ENCODE results near the gene TGFB2.

Gene TGFB2

DNA sequence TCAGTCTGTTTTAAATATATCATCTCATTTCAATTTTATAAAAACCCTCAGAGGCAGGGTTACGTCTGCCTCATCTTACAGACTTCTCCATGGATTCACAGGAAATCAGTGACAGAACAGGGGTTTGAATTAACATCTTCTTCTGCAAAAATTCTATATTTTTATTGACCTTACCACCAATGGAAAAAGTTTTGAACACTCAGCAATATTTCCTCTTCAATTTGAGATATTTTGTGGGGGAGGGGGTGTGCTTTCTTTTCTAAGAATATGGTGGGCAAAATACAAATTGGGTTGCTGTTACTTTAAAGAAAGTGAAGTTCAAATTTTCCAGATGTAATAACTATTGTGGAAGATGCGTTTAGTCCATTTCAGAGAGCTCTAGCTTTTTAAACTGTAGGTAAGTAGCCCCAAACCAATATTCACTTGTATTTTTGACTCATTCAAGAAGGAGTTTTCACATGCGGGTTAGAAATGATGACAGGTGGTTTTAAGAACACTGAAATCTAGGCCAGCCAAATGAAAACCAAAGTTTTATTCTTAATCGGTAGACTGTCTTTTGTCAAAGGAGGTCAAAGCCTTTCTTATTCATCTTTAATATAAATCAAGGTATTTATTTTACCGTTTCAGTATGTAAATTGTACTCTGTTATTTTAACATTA is 17.4 kb downstream of the TGFB2 start:
- no peak for DNase-seq (ENCODE audit: low read depth)

DNA sequence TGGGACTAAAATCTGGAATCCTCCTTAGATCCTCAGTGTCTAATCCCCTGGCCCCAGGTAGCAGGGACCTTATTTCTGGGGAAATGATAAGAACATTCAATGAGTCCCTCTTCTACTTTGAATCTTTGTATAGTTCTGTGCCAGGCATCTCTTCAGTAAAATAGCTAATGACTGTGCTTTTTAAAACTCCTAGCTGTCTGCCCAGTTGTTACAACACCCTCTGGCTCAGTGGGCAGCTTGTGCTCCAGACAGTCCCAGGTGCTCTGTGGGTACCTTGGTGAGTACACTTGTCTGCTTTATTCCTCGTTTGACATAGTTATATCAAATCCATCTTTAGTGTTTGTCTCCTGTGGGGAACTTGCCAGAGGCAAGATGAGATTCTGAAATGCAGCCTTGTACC is 18.0 kb downstream of the TGFB2 start:
- DNase-seq (ENCODE audit: low read depth): no peak

DNA sequence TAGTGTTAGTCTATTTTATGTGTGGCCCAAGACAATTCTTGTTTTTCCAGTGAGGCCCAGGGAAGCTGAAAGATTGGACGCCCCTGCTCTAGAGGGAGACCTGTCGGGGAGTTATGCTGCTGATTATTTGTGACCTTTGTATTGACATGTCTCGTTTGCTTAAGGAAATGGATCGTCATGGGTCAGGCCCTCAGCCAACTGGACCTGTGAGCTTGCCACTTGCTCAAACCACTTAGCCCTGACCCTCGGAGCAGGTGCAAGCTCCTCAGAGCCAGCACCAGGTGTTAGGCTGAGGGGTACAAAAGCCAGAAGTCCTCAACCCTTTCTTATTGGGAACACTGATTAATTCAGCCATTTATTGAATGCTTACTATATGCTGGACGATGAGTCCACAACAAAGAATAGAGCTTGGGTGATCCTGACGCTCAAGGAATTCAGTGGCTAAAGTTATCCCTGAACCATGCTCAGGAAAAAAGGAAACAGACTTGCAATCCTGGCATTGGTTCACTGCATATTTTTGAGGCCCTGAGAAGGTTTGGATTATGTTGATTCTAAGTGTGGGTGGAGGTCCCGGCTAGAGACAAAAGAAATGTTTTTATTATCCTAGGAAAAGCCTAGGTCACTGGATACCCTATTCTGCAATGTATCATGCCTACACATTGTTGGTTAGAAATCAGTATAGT is 19.0 kb downstream of the TGFB2 start:
- no peak for DNase-seq (ENCODE audit: low read depth)

DNA sequence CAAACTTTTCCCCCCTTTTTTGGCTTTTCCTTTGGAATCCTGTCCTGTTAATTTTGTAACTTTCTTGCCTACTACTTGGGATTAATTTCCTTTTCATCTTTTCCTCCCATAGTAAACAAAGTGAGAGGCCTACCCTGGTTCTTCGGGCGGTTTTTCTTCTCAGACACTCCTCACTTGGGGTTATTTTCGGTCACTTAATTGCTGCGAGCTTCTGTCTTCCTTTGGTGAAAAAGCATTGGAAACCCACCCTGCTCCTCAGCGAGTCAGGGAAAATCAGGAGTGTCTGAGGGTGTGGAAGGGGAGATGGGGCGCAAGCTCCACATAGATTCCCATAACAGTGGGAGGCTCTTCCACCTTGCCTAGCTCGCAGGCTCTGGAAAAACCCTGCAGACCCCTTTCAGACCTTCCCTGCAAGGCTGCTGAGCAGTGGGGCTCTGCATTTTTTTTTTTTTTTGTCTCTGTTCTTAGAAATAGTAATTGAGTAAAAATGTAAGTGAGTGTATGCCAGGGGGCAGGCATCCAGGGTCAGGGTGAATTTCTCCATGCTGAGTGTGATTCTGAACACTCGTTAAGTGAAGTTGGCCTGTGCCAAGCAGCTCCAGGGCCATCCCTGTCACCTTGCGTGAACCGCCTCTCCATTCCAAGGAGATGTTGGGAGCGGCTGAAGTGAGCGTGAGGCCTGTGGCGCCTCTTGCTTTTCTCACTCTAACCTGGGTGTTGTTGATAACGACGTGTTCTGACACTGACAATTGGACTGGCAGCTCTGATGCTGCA is 20.3 kb downstream of the TGFB2 start:
- no peak for DNase-seq (ENCODE audit: low read depth)

DNA sequence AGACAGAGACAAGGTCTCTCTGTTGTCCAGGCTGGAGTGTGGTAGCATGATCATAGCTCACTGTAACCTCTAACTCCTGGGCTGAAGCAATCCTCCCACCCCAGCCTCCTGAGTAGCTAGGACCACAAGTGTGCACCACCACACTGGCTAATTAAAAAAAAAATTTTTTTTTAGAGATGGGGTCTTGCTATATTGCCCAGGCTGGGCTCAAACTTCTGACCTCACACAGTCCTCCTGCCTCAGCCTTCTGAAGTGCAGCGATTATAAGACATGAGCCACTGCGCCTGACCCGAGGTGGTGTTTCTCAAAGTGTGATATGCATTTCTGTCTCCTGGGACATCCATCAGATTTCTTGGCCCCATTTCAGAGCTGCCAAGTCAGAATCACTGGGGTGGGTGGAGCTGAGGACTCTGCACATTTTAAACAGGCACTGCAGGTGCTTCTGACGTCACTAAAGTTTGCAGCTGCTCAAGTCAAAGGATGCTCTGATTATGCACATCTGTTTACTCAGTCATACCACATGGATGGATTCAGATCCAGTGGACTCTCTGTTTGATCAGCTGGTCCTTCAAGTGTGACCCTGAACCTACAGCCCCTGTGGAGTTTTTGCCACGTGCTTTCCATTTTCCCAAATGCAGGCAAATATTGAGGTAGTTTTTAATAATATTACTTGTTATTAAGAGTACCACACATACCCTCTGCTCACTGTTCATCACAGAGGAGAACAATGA is 21.4 kb downstream of the TGFB2 start:
- DNase-seq (ENCODE audit: low read depth): no peak

DNA sequence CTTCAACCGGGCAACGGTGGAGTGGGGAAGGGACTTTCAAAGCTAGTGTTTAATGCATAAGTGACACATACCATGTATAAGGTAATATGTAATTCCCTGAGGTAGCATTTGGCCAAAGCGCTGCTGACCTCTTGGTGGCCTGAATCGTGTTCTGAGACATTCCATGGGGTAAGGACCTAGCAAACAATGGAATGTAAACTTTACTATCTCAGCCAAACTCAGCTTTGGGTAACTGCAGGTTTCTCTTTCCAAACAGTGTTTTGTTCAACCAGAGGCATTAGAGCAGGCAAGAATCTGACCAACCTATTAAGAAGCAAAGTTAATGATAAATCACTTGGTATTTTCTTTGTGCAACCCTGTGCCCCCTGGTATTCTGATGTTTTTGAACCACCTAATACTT is 22.0 kb downstream of the TGFB2 start:
- DNase-seq (ENCODE audit: low read depth): no peak

DNA sequence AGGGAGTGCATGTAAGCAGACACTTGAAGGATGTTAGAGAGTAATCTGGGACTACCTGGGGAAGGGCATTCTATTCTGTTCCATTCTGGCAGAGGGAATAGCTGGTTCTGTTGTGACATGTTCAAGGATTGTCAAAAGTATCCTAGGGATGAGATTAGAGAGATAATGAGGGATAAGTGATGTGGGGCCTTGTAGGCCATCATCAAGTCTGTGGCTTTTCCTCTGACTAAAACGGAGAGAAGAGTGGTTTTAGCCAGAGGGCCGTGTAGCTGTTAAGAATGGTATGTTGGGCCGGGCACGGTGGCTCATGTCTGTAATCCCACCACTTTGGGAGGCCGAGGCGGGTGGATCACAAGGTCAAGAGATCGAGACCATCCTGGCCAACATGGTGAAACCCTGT is 23.6 kb downstream of the TGFB2 start:
- no peak for DNase-seq (ENCODE audit: low read depth)

DNA sequence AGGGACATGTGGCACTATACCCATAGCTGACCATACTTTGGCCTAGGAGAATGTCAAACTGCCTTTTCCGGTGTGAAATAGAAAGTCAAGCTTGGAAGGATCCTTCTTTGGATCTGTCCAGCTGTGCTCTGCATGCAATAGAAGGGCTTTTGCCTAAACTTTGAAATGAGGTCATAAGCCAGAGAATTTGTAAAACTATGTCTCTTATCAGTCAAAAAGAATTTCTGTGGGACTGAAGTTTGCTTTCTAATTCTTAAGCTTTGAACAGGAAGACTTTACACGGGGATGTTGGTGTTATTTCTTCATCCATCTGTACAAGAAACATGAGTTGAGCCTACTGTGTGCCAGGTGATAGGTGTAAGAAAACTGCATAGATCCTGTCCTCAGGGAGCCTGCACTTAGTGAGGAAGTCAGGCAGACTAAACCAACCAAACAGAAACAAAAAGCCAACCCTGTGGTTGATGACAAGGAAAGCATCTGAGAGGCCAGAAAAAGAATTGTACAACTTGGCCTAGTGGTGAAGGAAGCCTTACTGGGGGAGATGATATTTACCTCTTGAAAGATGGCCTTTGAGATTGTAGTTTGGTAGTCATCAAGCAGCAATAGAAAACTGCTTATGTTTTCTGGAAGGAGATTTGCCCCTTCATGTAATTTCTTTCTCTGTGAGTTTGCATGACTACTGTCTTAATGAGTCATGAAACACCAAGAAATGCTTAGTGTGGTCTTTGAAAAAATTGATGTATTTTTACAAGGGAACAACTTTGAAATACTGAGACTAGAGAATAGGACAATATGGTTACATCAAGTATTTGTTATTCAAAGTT is 24.8 kb downstream of the TGFB2 start:
- DNase-seq (ENCODE audit: low read depth): no peak

DNA sequence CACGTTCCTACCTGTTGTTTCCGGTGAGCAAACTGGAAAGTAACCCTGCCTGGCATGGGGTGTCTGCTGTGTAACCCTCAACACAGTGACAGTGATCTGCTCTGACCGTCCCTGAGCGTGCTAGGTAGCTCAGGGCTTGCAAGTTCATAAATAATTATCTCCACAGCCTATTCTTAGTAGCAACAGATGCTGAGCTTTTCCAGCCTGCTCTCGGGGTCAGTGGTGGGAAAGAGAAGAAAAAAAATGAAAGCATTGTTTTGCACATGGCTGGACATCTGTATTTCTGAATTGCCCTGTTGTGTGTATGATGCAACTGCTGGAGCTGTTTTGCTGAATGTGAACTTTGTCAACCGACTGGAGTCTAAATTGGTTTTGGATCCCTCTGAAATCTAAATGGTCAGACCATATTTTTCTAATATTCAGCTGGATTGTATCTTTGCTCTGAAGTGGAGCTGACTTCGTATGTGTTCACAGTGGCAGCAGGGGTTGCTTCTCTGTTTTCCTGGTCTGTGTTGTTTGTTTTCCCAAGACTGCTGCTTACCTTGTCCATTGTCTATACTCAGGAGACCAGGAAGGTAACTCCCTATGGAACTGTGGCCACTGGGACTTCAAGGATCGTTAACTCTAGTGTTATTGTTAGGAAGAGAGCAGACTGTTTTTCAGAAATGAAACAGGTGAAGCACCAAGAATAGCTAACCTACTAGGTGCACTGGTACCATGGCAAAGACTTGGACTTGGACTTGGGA is 27.0 kb downstream of the TGFB2 start:
- no peak for DNase-seq (ENCODE audit: low read depth)

DNA sequence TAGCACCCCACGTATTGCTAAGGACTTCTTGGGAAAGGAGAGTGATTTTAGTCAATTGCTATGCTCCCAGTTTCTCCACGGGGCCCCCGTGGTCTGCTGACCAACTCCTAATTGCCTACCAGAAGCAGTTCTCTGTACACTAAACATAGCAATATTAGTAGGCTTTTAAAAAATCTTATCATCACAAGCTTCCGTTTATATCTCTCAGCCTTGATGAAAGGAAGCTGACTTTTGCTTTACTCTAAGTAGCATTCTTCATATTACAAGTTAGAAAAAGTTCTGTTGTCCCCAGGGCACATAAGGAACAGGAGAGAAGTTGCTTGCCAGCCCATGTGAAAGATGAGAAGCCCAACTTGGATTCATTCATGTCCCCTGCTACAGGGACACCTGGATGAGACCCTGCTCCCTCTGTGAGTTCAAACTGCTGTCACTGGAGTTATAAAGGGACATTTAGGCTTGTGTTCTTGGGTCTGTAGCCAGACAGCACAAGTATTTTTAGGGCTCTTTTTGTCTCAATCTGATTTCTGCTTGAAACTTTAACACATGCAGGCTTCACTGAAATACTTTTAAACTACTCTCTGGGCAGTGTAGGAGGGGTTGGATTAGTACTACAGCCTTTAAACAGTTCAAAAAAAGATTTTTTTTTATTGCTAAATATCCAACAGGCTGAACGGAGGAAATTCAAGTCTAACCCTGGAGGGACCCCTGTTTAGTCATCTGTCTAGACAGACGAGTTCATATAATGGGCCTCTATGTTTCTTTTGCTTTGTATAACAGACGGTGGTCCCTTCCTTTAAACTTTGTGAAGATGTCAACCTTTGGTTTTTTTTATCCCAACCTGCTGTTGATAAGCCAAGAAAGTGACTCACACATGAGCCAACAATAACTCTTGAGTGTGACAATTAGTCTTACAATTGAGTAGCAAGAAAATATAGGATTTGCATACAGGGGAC is 29.5 kb downstream of the TGFB2 start:
- no peak for DNase-seq (ENCODE audit: low read depth)

DNA sequence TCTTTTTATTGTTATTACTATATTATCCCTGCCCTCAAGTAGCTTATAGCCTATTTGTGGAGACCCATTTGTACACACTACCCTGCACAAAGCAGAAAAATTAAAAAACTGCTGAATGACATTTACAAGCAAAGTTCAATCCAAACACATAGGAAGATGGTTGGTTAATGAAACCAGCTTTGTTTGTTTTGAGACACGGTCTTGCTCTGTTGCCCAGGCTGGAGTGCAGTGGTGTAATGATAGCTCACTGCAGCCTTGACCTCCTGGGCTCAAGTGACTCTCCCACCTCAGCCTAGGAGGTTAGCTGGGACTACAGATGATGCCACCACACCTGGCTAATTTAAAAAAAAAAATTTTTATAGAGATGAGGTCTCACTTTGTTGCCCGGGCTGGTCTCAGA is 31.6 kb downstream of the TGFB2 start:
- DNase-seq (ENCODE audit: low read depth): no peak

DNA sequence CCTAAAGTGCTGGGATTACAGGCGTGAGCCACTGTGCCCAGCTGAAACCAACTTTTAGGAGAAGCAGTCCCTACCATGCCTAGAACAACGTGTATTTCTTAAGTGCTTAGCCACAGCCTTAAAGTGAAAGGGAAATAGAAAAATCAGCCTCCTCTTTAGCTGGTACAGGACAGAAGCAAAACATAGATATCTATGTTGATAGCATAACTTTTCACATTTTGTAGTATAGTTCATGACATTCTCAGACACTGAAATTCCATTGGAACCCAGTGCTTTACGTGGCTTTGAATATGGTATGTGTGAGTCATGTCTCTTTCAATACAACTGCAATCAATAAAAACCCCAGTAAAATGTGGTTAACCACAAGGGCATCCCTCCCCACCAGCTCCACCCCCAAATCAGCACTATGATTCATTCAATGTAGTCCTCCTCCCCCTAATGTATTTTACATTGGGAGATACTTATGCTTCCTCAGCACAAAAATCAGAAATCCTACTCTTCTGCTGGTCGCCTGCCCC is 32.1 kb downstream of the TGFB2 start:
- DNase-seq (ENCODE audit: low read depth): peak; percentile 15

DNA sequence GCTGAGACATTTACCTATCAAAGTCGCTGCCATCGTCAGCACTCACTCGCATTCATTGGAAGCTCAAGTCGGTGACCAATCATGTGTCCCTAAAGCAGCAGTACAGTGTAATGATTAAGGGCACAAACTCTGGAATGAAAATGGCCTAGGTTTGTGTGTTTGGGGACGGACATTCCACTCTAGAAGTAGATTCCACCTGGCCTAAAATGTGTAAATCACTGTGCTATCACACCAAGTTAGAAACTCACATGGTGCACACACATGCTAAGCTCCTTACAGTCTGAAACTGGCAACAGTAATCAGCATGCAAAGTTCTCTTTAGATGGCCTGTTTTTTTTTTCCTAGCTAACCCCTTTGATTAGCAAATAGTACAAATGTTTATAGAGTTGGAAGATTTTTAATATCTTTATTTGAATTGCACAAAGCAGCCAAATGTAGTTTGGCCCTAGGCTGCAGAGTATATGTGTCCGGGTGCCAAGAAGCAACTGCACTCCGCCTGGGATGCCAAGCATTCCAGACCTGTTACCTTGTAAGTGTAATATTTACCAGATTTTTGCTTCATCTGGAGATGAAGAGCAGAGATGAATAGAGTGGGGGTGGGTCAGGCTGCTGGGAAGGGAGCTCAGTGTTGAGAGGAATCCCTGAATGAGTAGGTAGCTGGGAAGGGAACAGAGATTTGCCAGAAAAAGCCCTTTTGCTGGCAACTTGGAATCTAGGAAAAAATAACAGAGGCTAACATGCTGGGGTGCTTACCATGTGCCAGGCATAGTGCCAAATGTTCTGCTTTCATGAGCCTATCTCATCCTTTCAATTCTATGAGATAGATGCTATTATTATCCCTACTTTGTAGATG is 35.2 kb downstream of the TGFB2 start:
- DNase-seq (ENCODE audit: low read depth): no peak

DNA sequence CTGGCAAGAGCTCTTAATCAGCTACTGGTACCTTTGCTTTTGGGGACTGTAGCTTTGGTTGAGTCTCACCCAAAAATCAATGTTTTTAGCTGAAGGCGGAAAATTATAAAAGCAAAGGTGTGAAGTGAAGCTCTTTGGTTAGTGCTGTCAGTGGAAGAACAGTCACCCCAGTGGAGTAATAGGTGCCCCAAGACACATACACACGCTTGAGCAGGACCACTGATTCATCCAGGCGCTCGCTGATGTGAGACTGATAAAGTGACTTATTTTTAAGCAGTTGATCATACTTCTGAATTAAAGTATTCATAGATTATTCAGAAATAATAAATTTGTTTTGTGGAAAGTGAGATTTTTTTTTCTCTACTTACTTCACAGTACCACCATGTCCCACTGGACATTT is 37.1 kb downstream of the TGFB2 start:
- DNase-seq (ENCODE audit: low read depth): no peak

DNA sequence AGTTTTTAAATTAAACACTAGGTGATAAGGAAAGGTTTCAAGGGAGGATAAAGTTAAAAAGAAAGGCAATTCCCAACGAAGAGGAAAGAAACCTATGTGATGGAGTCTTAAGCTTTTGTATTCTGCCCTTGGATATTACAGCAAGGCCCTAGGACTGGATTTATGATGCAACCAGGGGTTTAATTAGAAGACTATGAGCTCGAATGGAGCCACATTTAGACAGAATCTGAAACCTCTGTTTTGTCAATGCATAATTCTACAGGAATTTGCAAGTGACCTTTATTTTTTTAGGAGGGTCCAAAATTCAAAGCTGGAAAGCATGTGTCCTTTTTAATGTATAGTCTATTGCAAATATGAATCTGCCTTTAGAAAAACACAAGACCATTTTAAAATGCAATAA is 37.9 kb downstream of the TGFB2 start:
- no peak for DNase-seq (ENCODE audit: low read depth)

DNA sequence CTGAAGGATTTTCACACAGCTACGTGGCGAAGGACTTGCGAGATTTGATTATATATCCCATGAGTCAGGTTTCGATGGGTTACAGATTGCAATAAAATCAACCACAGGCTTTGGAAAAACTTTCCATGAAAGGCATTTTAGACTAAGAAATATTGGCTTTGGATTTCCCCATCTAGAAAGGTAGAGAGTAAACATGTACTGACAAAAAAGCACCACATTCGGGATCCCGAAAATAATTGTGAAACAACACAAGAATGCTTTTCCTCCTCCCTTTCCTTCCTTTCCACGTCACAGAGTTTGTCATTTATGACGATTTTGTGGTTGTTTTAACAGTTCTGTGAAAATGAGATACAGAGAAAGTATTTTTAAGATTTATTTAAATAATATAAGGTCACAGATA is 38.5 kb downstream of the TGFB2 start:
- no peak for DNase-seq (ENCODE audit: low read depth)

DNA sequence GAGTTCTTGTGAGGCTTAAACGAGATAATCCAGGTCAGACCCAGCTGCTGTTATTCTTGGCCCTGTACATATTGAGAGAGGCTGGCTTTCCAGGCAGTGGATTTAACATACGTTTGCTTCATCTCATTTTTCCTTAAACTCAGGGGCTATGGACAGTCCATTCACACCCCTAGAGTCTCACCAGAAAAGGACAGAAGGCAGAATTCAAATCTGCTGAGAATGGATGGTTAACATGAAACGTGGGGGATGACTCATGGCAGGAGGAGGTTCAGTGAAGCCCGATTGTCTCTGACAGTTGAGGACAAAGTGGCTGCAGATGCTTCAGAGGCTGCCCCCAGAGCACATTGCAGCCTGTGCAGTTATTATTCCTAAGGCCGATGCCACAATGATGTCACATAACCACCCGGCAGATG is 39.5 kb downstream of the TGFB2 start:
- DNase-seq (ENCODE audit: low read depth): no peak

DNA sequence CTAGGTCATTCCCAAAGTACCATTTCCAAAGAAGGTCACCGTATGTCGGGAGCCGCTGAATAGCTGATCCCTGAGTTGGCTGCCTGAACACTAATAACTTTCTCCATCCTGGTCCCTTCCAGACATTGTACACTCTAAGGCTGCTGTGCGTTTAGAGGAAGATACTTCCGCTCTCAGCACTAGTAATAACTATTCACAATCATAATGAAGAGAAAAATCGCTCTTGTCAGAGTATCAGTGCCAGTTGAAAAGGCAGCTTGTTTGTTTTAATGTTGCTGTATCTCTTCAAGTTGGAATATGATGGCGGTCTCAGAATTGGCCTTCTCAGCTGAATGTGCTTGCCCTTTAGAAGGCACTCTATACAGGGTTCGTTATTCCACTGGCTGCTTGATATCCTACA is 43.5 kb downstream of the TGFB2 start:
- DNase-seq (ENCODE audit: low read depth): no peak

DNA sequence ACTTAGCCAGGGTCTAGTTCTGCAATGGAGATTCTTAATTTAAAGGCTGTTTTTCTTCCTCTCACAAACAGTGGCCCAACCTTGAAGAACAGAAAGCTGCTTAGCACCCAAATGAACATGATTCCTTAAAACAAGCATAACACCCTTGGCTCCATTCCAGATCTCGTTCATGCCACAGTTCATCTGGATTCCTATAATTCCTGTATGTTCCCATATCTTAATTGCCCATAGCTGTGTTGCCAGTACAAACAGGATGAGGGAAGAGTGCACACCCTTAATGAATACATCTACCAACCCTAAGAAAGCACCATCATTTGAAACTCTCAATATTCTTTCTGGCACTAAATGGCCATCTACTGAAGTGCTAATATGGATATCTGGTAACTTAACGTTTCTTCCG is 45.5 kb downstream of the TGFB2 start:
- DNase-seq (ENCODE audit: low read depth): no peak
